T-helper 2 cell treated with Interferon-gamma antibody and Interleukin-4, amounts not matched to agents 5 μg/mL and 100 μg/mL, for 36 hours (primary cell): ENCODE measurements around the gene PDZD4.
A peak's percentile ranks its signal among the peaks of the same experiment; 100 is the strongest.
"Not testable (repeated sequence)": the region's sequence is repeated elsewhere in the genome, so short reads cannot be mapped to it uniquely, and the experiment has no call there.

ENCODE experiments used
- DNase-seq: peaks from one replicate; pipeline ENCODE4 v3.0.0; 2021; ENCODE audit warnings: low spot score
- H3K27ac Mint-ChIP-seq: one replicate; pipeline ENCODE4 v1.8.0; 2021; ENCODE audit warnings: mild to moderate bottlenecking, mixed read lengths
- H3K27me3 Mint-ChIP-seq: one replicate; pipeline ENCODE4 v1.8.0; 2021; ENCODE audit warnings: low read depth, mixed read lengths
- H3K36me3 Mint-ChIP-seq: one replicate; pipeline ENCODE4 v1.8.0; 2021; ENCODE audit warnings: low read depth, mixed read lengths
- H3K4me1 Mint-ChIP-seq: one replicate; pipeline ENCODE4 v1.8.0; 2021; ENCODE audit warnings: low read depth, mixed read lengths
- H3K4me3 Mint-ChIP-seq: one replicate; pipeline ENCODE4 v1.8.0; 2022; ENCODE audit warnings: mild to moderate bottlenecking, moderate library complexity, mixed read lengths
- H3K9me3 Mint-ChIP-seq: one replicate; pipeline ENCODE4 v1.8.0; 2021; ENCODE audit warnings: mixed read lengths

PDZD4 gene

GRCh38 chrX:153819384-153820040 is 10.8 kb downstream of the PDZD4 start:
- H3K27ac Mint-ChIP-seq: no peak overlapping the region
- DNase-seq: no peak
- no peaks in the 10 kb centered on the region for H3K36me3 Mint-ChIP-seq
- peaks cover 29% of the 10 kb centered on the region for H3K4me1 Mint-ChIP-seq
- H3K4me3 Mint-ChIP-seq: peak overlapping the region; percentile 40
- H3K27me3 Mint-ChIP-seq: peaks cover 21% of the 10 kb centered on the region
- no peaks in the 10 kb centered on the region for H3K9me3 Mint-ChIP-seq

GRCh38 chrX:153818571-153819383 is 11.6 kb downstream of the PDZD4 start:
- peak; percentile 51 for DNase-seq

GRCh38 chrX:153818064-153818463 is 12.3 kb downstream of the PDZD4 start:
- H3K9me3 Mint-ChIP-seq, DNase-seq, H3K4me3 Mint-ChIP-seq, H3K36me3 Mint-ChIP-seq, H3K27ac Mint-ChIP-seq: not testable (repeated sequence)
- Mint-ChIP-seq H3K4me1 (peaks cover 27% of the 10 kb centered on the region), H3K27me3 (peaks cover 17% of the 10 kb centered on the region)

More at GRCh38 chrX:153818571-153819383, 11.6 kb downstream of the PDZD4 start:
- Mint-ChIP-seq H3K27me3 (peaks cover 18% of the 10 kb centered on the region), H3K4me3 (peak overlapping the region; percentile 57), H3K4me1 (peaks cover 29% of the 10 kb centered on the region), H3K9me3 (no peaks in the 10 kb centered on the region), H3K27ac (no peak overlapping the region), H3K36me3 (no peaks in the 10 kb centered on the region)

- peak overlapping the region; percentile 10 for H3K27ac Mint-ChIP-seq
- no peaks in the 10 kb centered on the region for H3K9me3 Mint-ChIP-seq
- DNase-seq: peak; percentile 17
- H3K4me1 Mint-ChIP-seq: peaks cover 20% of the 10 kb centered on the region
- H3K27me3 Mint-ChIP-seq: peaks cover 11% of the 10 kb centered on the region
- no peaks in the 10 kb centered on the region for H3K36me3 Mint-ChIP-seq
- peak overlapping the region; percentile 37 for H3K4me3 Mint-ChIP-seq
These were observed 13.3 kb downstream of the PDZD4 start for GRCh38 chrX:153816831-153817690.

GRCh38 chrX:153814591-153815315 is 15.6 kb downstream of the PDZD4 start:
- H3K4me3 Mint-ChIP-seq: no peak overlapping the region
- no peak for DNase-seq

GRCh38 chrX:153813161-153813560 is 17.2 kb downstream of the PDZD4 start:
- Mint-ChIP-seq H3K27me3 (peaks cover 11% of the 10 kb centered on the region), H3K9me3 (no peaks in the 10 kb centered on the region), H3K27ac (no peak overlapping the region), H3K36me3 (no peaks in the 10 kb centered on the region), H3K4me1 (peaks cover 17% of the 10 kb centered on the region), H3K4me3 (no peak overlapping the region)
- DNase-seq: no peak

More at GRCh38 chrX:153814591-153815315, 15.6 kb downstream of the PDZD4 start:
- Mint-ChIP-seq H3K9me3 (no peaks in the 10 kb centered on the region), H3K27ac (no peak overlapping the region), H3K4me1 (peaks cover 17% of the 10 kb centered on the region), H3K27me3 (peaks cover 14% of the 10 kb centered on the region), H3K36me3 (no peaks in the 10 kb centered on the region)

GRCh38 chrX:153812220-153812619 is 18.1 kb downstream of the PDZD4 start:
- H3K27ac Mint-ChIP-seq: no peak overlapping the region
- H3K4me1 Mint-ChIP-seq: peaks cover 14% of the 10 kb centered on the region
- no peak for DNase-seq
- no peaks in the 10 kb centered on the region for H3K9me3 Mint-ChIP-seq
- H3K4me3 Mint-ChIP-seq: no peak overlapping the region
- H3K27me3 Mint-ChIP-seq: peaks cover 11% of the 10 kb centered on the region
- no peaks in the 10 kb centered on the region for H3K36me3 Mint-ChIP-seq

- Mint-ChIP-seq H3K36me3 (no peaks in the 10 kb centered on the region), H3K27me3 (peaks cover 3% of the 10 kb centered on the region), H3K4me3 (no peak overlapping the region), H3K9me3 (no peaks in the 10 kb centered on the region), H3K27ac (no peak overlapping the region), H3K4me1 (no peaks in the 10 kb centered on the region)
- DNase-seq: no peak
These were observed 22.4 kb downstream of the PDZD4 start for GRCh38 chrX:153807976-153808375.

GRCh38 chrX:153806999-153807575 is 23.3 kb downstream of the PDZD4 start:
- H3K9me3 Mint-ChIP-seq: no peaks in the 10 kb centered on the region
- H3K27me3 Mint-ChIP-seq: peaks cover 3% of the 10 kb centered on the region
- H3K4me1 Mint-ChIP-seq: no peaks in the 10 kb centered on the region
- no peak for DNase-seq
- no peak overlapping the region for H3K27ac Mint-ChIP-seq
- H3K36me3 Mint-ChIP-seq: no peaks in the 10 kb centered on the region
- H3K4me3 Mint-ChIP-seq: no peak overlapping the region

- no peaks in the 10 kb centered on the region for H3K4me1 Mint-ChIP-seq
- no peaks in the 10 kb centered on the region for H3K36me3 Mint-ChIP-seq
- H3K27me3 Mint-ChIP-seq: no peaks in the 10 kb centered on the region
- no peak overlapping the region for H3K27ac Mint-ChIP-seq
- no peak for DNase-seq
- H3K9me3 Mint-ChIP-seq: no peaks in the 10 kb centered on the region
- no peak overlapping the region for H3K4me3 Mint-ChIP-seq
These were observed 24.9 kb downstream of the PDZD4 start for GRCh38 chrX:153805436-153805835.

- H3K36me3 Mint-ChIP-seq: no peaks in the 10 kb centered on the region
- no peaks in the 10 kb centered on the region for H3K4me1 Mint-ChIP-seq
- H3K9me3 Mint-ChIP-seq: no peaks in the 10 kb centered on the region
- H3K27me3 Mint-ChIP-seq: no peaks in the 10 kb centered on the region
- H3K4me3 Mint-ChIP-seq: no peak overlapping the region
- no peak for DNase-seq
- no peak overlapping the region for H3K27ac Mint-ChIP-seq
These were observed 25.7 kb downstream of the PDZD4 start for GRCh38 chrX:153804621-153805020.

- Mint-ChIP-seq H3K27me3 (no peaks in the 10 kb centered on the region), H3K4me3 (no peak overlapping the region), H3K36me3 (no peaks in the 10 kb centered on the region), H3K4me1 (no peaks in the 10 kb centered on the region), H3K27ac (no peak overlapping the region), H3K9me3 (no peaks in the 10 kb centered on the region)
- no peak for DNase-seq
These were observed 26.2 kb downstream of the PDZD4 start for GRCh38 chrX:153804100-153804595.
